ENCODE results near the gene EIF4ENIF1. TPM values are rescaled to one million over a fixed set of nuclear protein-coding genes. Genes with fewer than 3 reads are reported as not detected.

EIF4ENIF1 gene
- total and polyA plus RNA-seq, 2 experiments from 2014 or later = 10.8 to 13.4 TPM

DNA sequence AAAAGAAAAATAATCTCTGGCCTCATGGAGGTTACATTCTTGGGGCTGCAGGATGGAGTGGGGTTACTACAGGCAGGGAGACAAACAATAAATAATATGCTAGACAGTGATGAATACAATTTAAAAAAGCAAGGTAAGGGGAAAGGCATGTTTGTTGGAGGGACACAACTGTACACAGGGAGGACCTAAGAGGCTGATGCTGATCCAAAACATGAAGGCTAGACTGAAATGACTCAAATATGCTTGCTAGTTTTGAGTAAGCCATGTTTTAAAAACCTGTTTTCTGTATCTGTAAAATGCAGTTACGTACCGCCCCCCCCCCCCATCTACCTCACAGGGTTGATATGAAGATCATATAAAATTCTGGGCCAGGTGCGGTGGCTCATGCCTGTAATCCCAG, 44.0 kb downstream of the EIF4ENIF1 start:
- Histone ChIP-seq H3K79me2 (replicated peaks; ENCODE audit: insufficient read depth) (no peaks in the 10 kb centered on the region), H4K20me1 (replicated peaks; ENCODE audit: insufficient read depth) (peaks cover 4% of the 10 kb centered on the region; the same call in 1 of the 2 replicates), H3K27me3 (ENCODE audit: insufficient read depth) (no peaks in the 10 kb centered on the region), H3K9me2 (ENCODE audit: insufficient read depth) (no peaks in the 10 kb centered on the region), H3K4me3 (no peak overlapping the region), H3K4me1 (ENCODE audit: insufficient read depth) (no peaks in the 10 kb centered on the region), H3F3A (replicated peaks; ENCODE audit: low read depth) (peaks cover 9% of the 10 kb centered on the region; the same call in 1 of the 2 replicates), H2AFZ (no peak overlapping the region), H3K27ac (ENCODE audit: low read depth) (no peak overlapping the region), H3K36me3 (ENCODE audit: insufficient read depth) (peaks cover 8% of the 10 kb centered on the region), H3K4me2 (no peak overlapping the region)
- DNase-seq (ENCODE audit: low spot score) (no peak), ATAC-seq (no peak)
- no peaks in the 10 kb centered on the region for H3K9me3 Mint-ChIP-seq
- H3K27ac Mint-ChIP-seq = no peak overlapping the region
- no peaks in the 10 kb centered on the region for H3K4me1 Mint-ChIP-seq
- peaks cover 4% of the 10 kb centered on the region for H3K27me3 Mint-ChIP-seq (ENCODE audit: insufficient read depth, low read depth, poor library complexity)
- TF ChIP-seq JUNB (IDR thresholded peaks at IDR 0.05; ENCODE audit: unreplicated experiment) = no peak
- no peak for TF ChIP-seq STAT1 (IDR thresholded peaks at IDR 0.05; ENCODE audit: unreplicated experiment)
- no peak for TF ChIP-seq ZNF114 (CRISPR knock-in tag; IDR thresholded peaks at IDR 0.05)
- no peak for TF ChIP-seq CREB1 (CRISPR knock-in tag; IDR thresholded peaks at IDR 0.05; ENCODE audit: low read depth)
- no peak for TF ChIP-seq ZNF331 (CRISPR knock-in tag; IDR thresholded peaks at IDR 0.05; ENCODE audit: low read depth)
- TF ChIP-seq, protein P1, sequence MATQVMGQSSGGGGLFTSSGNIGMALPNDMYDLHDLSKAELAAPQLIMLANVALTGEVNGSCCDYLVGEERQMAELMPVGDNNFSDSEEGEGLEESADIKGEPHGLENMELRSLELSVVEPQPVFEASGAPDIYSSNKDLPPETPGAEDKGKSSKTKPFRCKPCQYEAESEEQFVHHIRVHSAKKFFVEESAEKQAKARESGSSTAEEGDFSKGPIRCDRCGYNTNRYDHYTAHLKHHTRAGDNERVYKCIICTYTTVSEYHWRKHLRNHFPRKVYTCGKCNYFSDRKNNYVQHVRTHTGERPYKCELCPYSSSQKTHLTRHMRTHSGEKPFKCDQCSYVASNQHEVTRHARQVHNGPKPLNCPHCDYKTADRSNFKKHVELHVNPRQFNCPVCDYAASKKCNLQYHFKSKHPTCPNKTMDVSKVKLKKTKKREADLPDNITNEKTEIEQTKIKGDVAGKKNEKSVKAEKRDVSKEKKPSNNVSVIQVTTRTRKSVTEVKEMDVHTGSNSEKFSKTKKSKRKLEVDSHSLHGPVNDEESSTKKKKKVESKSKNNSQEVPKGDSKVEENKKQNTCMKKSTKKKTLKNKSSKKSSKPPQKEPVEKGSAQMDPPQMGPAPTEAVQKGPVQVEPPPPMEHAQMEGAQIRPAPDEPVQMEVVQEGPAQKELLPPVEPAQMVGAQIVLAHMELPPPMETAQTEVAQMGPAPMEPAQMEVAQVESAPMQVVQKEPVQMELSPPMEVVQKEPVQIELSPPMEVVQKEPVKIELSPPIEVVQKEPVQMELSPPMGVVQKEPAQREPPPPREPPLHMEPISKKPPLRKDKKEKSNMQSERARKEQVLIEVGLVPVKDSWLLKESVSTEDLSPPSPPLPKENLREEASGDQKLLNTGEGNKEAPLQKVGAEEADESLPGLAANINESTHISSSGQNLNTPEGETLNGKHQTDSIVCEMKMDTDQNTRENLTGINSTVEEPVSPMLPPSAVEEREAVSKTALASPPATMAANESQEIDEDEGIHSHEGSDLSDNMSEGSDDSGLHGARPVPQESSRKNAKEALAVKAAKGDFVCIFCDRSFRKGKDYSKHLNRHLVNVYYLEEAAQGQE (IDR thresholded peaks at IDR 0.05; ENCODE audit: unreplicated experiment) = no peak
- no peak for TF ChIP-seq NANOG (IDR thresholded peaks at IDR 0.05; ENCODE audit: borderline replicate concordance)
- H3K4me3 Mint-ChIP-seq = no peak overlapping the region
- peaks cover 34% of the 10 kb centered on the region for H3K36me3 Mint-ChIP-seq (ENCODE audit: low read depth)

DNA sequence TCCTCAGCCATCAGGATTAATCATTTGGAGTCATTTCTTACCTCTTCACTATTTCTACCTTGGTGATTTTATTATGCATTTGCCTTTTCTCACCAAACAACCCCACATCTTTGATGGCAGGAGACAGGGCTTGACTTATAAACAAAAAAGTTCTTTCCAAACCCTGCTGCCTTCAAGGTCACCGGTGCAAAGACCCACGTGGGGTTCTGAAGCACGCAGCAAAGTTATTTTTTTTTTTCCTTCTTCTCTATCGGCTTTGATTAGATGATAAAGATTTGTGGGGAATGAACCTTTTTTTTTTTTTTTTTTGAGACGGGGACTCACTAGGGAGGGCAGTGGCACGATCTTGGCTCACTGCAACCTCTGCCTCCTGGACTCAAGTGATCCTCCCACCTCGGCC, 46.1 kb downstream of the EIF4ENIF1 start:
- Mint-ChIP-seq H3K4me1 (no peaks in the 10 kb centered on the region), H3K27me3 (ENCODE audit: insufficient read depth, low read depth, poor library complexity) (peaks cover 8% of the 10 kb centered on the region), H3K9me3 (no peaks in the 10 kb centered on the region), H3K27ac (no peak overlapping the region), H3K36me3 (ENCODE audit: low read depth) (peaks cover 54% of the 10 kb centered on the region), H3K4me3 (no peak overlapping the region)
- no peaks in the 10 kb centered on the region for H3K27me3 ChIP-seq (ENCODE audit: insufficient read depth)
- peaks cover 9% of the 10 kb centered on the region for H3K36me3 ChIP-seq (ENCODE audit: insufficient read depth)
- H3K79me2 ChIP-seq (replicated peaks; ENCODE audit: insufficient read depth) = no peaks in the 10 kb centered on the region
- 0 out of 2 replicates have a peak overlapping the region, but pooled peaks have one; percentile 66 for H3K27ac ChIP-seq (ENCODE audit: low read depth)
- H3F3A ChIP-seq (replicated peaks; ENCODE audit: low read depth) = peaks cover 13% of the 10 kb centered on the region; the same call in 1 of the 2 replicates
- H4K20me1 ChIP-seq (replicated peaks; ENCODE audit: insufficient read depth) = peaks cover 4% of the 10 kb centered on the region; the same call in 1 of the 2 replicates
- ATAC-seq (no peak), DNase-seq (ENCODE audit: low spot score) (no peak)
- no peak overlapping the region for H2AFZ ChIP-seq
- no peak overlapping the region for H3K4me3 ChIP-seq
- H3K4me2 ChIP-seq = no peak overlapping the region
- H3K9me2 ChIP-seq (ENCODE audit: insufficient read depth) = no peaks in the 10 kb centered on the region
- no peaks in the 10 kb centered on the region for H3K4me1 ChIP-seq (ENCODE audit: insufficient read depth)
- TF ChIP-seq STAT1 (IDR thresholded peaks at IDR 0.05; ENCODE audit: unreplicated experiment) (no peak), ZNF331 (CRISPR knock-in tag; IDR thresholded peaks at IDR 0.05; ENCODE audit: low read depth) (no peak), NANOG (IDR thresholded peaks at IDR 0.05; ENCODE audit: borderline replicate concordance) (no peak), POLR2AphosphoS5 (IDR thresholded peaks at IDR 0.05; ENCODE audit: low read depth) (no peak), CREB1 (CRISPR knock-in tag; IDR thresholded peaks at IDR 0.05; ENCODE audit: low read depth) (no peak), EZH2 (IDR thresholded peaks at IDR 0.05; ENCODE audit: low read depth, unreplicated experiment) (no peak)
- TF ChIP-seq, protein P2, sequence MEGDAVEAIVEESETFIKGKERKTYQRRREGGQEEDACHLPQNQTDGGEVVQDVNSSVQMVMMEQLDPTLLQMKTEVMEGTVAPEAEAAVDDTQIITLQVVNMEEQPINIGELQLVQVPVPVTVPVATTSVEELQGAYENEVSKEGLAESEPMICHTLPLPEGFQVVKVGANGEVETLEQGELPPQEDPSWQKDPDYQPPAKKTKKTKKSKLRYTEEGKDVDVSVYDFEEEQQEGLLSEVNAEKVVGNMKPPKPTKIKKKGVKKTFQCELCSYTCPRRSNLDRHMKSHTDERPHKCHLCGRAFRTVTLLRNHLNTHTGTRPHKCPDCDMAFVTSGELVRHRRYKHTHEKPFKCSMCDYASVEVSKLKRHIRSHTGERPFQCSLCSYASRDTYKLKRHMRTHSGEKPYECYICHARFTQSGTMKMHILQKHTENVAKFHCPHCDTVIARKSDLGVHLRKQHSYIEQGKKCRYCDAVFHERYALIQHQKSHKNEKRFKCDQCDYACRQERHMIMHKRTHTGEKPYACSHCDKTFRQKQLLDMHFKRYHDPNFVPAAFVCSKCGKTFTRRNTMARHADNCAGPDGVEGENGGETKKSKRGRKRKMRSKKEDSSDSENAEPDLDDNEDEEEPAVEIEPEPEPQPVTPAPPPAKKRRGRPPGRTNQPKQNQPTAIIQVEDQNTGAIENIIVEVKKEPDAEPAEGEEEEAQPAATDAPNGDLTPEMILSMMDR (conservative IDR thresholded peaks at IDR 0.05; ENCODE audit: low read depth in 2 of 2) = no peak
- TF ChIP-seq, protein P1 (IDR thresholded peaks at IDR 0.05; ENCODE audit: unreplicated experiment) = no peak
